ENCODE measurements around the gene FBXO22. TPM values are rescaled to one million over a fixed set of nuclear protein-coding genes. Genes with fewer than 3 reads are reported as not detected.

The FBXO22 gene
- total and polyA plus RNA-seq, 2 of the 8 experiments (the other 6 are each of a cell fraction or from before 2014, with no cell fraction given) = 33.2 to 67.3 TPM

GRCh38 chr15:75982468-75982867, 78.8 kb downstream of the FBXO22 start:
- ChIA-PET CTCF (ENCODE audit: partially characterized antibody) (interaction anchor here (0.5 to 1.1 kb wide), 2 partner anchors 13 to 28 kb away, joined by 3 read pairs; no protein-coding TSS in a partner anchor), POLR2A (ENCODE audit: partially characterized antibody) (no interaction called here)
- no peak overlapping the region for H2AK5ac ChIP-seq (ENCODE audit: low read depth, low read length)
- H3K56ac ChIP-seq (replicated peaks; ENCODE audit: insufficient read length, low read depth, low read length) = no peak overlapping the region
- H3K4me2 ChIP-seq (ENCODE audit: insufficient read depth in 1 of 2, low read depth in 2 of 2, low read length in 2 of 2) = no peak overlapping the region; a peak in 1 of 4 replicates
- no peaks in the 10 kb centered on the region for H3K79me1 ChIP-seq (ENCODE audit: low read depth, low read length)
- TF ChIP-seq KDM4A (IDR thresholded peaks at IDR 0.05; ENCODE audit: low read depth, low read length, severe bottlenecking) (no peak), TBP (IDR thresholded peaks at IDR 0.05; ENCODE audit: low read depth, low read length) (no peak), BRCA1 (IDR thresholded peaks at IDR 0.05; ENCODE audit: low read depth, low read length) (no peak), SP1 (IDR thresholded peaks at IDR 0.05; ENCODE audit: low read depth, low read length) (no peak), CHD2 (IDR thresholded peaks at IDR 0.05; ENCODE audit: low read length) (no peak), CEBPB (IDR thresholded peaks at IDR 0.05; ENCODE audit: low read depth, low read length) (no peak), RFX5 (IDR thresholded peaks at IDR 0.05; ENCODE audit: borderline replicate concordance, low read depth, low read length) (no peak), JUN (IDR thresholded peaks at IDR 0.05; ENCODE audit: low read depth, low read length) (no peak)
- H3K9me3 ChIP-seq (ENCODE audit: insufficient read depth in 2 of 2, low read depth in 1 of 2, low read length in 1 of 2) = no peaks in the 10 kb centered on the region
- H3K36me3 ChIP-seq (ENCODE audit: control insufficient read depth in 2 of 4, insufficient read depth in 4 of 4, low read length in 3 of 4) = no peaks in the 10 kb centered on the region
- H2BK5ac ChIP-seq (ENCODE audit: low read depth, low read length) = no peak overlapping the region
- H2BK15ac ChIP-seq (ENCODE audit: low read length) = no peak overlapping the region
- no peak overlapping the region for H4K8ac ChIP-seq (ENCODE audit: extremely low read depth, insufficient read depth, low read length)
- H3K4me3 ChIP-seq (ENCODE audit: extremely low read depth in 1 of 4, insufficient read depth in 2 of 4, low read depth in 3 of 4, low read length in 4 of 4) = no peak overlapping the region
- FAIRE-seq = no peak
- H2BK20ac ChIP-seq (ENCODE audit: low read length) = no peak overlapping the region
- H3K27ac ChIP-seq (ENCODE audit: low read depth, low read length) = no peak overlapping the region
- no peak overlapping the region for H3K9ac ChIP-seq (replicated peaks in 1 of 4; ENCODE audit: extremely low read depth in 1 of 4, low read depth in 3 of 4, low read length in 3 of 4)
- no peak overlapping the region for H4K91ac ChIP-seq (replicated peaks; ENCODE audit: insufficient read length, low read length)
- no peaks in the 10 kb centered on the region for H3K27me3 ChIP-seq (replicated peaks in 1 of 4; ENCODE audit: control insufficient read depth in 3 of 4, extremely low read depth in 1 of 4, insufficient read depth in 3 of 4, low read length in 3 of 4)
- H4K20me1 ChIP-seq (replicated peaks in 1 of 2; ENCODE audit: control insufficient read depth in 1 of 2, insufficient read depth in 2 of 2, low read length in 2 of 2) = no peaks in the 10 kb centered on the region
- no peak overlapping the region for H3K18ac ChIP-seq (ENCODE audit: extremely low read depth, low read length)
- no peak overlapping the region for H2BK12ac ChIP-seq (ENCODE audit: low read depth, low read length)
- H3K23me2 ChIP-seq (ENCODE audit: low read depth, low read length) = no peaks in the 10 kb centered on the region
- H3K4ac ChIP-seq (replicated peaks; ENCODE audit: insufficient read length, low read depth, low read length) = no peak overlapping the region
- no peak overlapping the region for H4K5ac ChIP-seq (ENCODE audit: insufficient read length, low read depth, low read length)
- no peaks in the 10 kb centered on the region for H3K79me2 ChIP-seq (ENCODE audit: control insufficient read depth in 1 of 2, insufficient read depth in 2 of 2, low read length in 2 of 2)
- no peak overlapping the region for H2BK120ac ChIP-seq (replicated peaks; ENCODE audit: low read depth, low read length)
- peaks cover 0 to 3% (median 0%) of the 10 kb centered on the region in 4 experiments; a peak in 1 of 7 replicates for H3K4me1 ChIP-seq (replicated peaks in 1 of 4; ENCODE audit: control insufficient read depth in 3 of 4, insufficient read depth in 4 of 4, low read length in 3 of 4)
- 86% methylated on average over 2 of the region's 2 CpGs; no CpG with 5 or more reads in 1 of the 2 experiments for WGBS, 2 experiments (ENCODE audit: extremely low coverage in 1 of 2, insufficient coverage in 1 of 2, insufficient read length in 1 of 2, insufficient replicate concordance in 2 of 2, low coverage in 1 of 2, low lambda C conversion rate in 2 of 2, missing lambda C conversion rate in 1 of 2)
- DNase-seq (ENCODE audit: low read depth in 1 of 2, low spot score in 2 of 2) = no peak
- H3K23ac ChIP-seq (ENCODE audit: insufficient read length) = no peak overlapping the region
- H2AFZ ChIP-seq (ENCODE audit: low read length) = no peak overlapping the region
- H3K14ac ChIP-seq (ENCODE audit: insufficient read length) = no peak overlapping the region
